Keratinocyte (primary cell): ENCODE results near the gene MVB12B.

Source experiments
- EZH2 ChIP-seq: IDR thresholded peaks from one replicate; pipeline ENCODE4 v1.6.1; 2012; ENCODE audit warnings: inconsistent platforms, mild to moderate bottlenecking, low read length, moderate library complexity
- TF ChIP-seq, protein P1 (sequence below), 3 experiments: IDR thresholded peaks in 1 of 3; conservative IDR thresholded peaks in 1 of 3; optimal IDR thresholded peaks in 1 of 3; 2 replicates in 2 of 3; 3 replicates in 1 of 3; pipeline versions ENCODE3 to v1.5.1; 2011; ENCODE audit warnings: low read length in 3 of 3, mild to moderate bottlenecking in 3 of 3, moderate library complexity in 2 of 3, control low read depth in 1 of 3, inconsistent platforms in 1 of 3; ENCODE audit not compliant: insufficient read depth in 2 of 3; ENCODE audit errors: extremely low read depth in 1 of 3

DNA sequence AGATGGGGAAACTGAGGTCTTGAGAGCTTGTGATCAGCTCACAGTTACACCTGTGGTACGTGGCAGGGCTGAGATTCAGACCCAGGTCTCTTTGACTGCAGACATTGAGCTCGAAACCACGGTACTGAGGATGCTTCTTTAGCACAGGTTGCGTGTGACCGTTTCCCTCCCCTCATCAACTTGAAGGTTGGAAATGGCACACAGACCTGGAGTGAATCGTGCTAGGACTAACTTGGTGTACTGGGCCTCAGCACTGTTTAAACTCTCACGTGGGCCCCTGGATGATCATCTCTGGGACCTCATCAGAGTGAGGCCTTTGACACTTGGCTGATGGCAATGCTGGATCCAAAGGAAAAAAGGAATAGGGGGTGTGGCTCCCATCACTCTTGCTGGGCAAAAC is 106.0 kb downstream of the MVB12B start:
- TF ChIP-seq, protein P1, sequence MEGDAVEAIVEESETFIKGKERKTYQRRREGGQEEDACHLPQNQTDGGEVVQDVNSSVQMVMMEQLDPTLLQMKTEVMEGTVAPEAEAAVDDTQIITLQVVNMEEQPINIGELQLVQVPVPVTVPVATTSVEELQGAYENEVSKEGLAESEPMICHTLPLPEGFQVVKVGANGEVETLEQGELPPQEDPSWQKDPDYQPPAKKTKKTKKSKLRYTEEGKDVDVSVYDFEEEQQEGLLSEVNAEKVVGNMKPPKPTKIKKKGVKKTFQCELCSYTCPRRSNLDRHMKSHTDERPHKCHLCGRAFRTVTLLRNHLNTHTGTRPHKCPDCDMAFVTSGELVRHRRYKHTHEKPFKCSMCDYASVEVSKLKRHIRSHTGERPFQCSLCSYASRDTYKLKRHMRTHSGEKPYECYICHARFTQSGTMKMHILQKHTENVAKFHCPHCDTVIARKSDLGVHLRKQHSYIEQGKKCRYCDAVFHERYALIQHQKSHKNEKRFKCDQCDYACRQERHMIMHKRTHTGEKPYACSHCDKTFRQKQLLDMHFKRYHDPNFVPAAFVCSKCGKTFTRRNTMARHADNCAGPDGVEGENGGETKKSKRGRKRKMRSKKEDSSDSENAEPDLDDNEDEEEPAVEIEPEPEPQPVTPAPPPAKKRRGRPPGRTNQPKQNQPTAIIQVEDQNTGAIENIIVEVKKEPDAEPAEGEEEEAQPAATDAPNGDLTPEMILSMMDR (optimal IDR thresholded peaks at IDR 0.05 in 1 of 3, IDR thresholded peaks at IDR 0.05 in 1 of 3, conservative IDR thresholded peaks at IDR 0.05 in 1 of 3; ENCODE audit: extremely low read depth in 1 of 3, insufficient read depth in 2 of 3, low read length in 3 of 3): no peak
- no peak for TF ChIP-seq EZH2
